Esophagus muscularis mucosa (tissue), 4 donors: ENCODE measurements around the gene CLDN7. TPM values are rescaled to one million over a fixed set of nuclear protein-coding genes. Genes with fewer than 3 reads are reported as not detected.

Experiments used
- DNase-seq: peaks from one replicate; pipeline ENCODE4 v3.0.0-alpha.2; 2017; ENCODE audit errors: extremely low spot score
- H3K27ac ChIP-seq, 4 donors: fragments of 200-600 bp; sonication (generic); replicated peaks in 1 of 4; 1 replicate in 3 of 4; 2 replicates in 1 of 4; pipeline ENCODE4 v1.5.1; 2016 to 2019; ENCODE audit warnings: mild to moderate bottlenecking in 1 of 4
- H3K27me3 ChIP-seq, 4 donors: fragments of 200-600 bp; sonication (generic); one replicate each; pipeline versions ENCODE4 v1.5.1 to v1.6.0; 2016 to 2019
- H3K36me3 ChIP-seq, 4 donors: fragments of 200-600 bp; sonication (generic); one replicate each; pipeline ENCODE4 v1.5.1; 2016 to 2019
- H3K4me1 ChIP-seq, 4 donors: fragments of 200-600 bp; sonication (generic); one replicate each; pipeline ENCODE4 v1.5.1; 2016 to 2019
- H3K4me3 ChIP-seq, 4 donors: fragments of 200-600 bp; sonication (generic); 1 replicate in 2 of 4; 2 replicates in 2 of 4; pipeline ENCODE4 v1.5.1; 2016 to 2019; ENCODE audit warnings: mild to moderate bottlenecking in 4 of 4, moderate library complexity in 1 of 4
- H3K9me3 ChIP-seq, 4 donors: fragments of 200-600 bp; sonication (generic); 1 replicate in 3 of 4; 2 replicates in 1 of 4; pipeline ENCODE4 v1.5.1; 2016 to 2019
- CTCF ChIP-seq, 3 experiments: fragments of 200-600 bp in 2 of 3; fragments of 450-650 bp in 1 of 3; sonication (generic) in 2 of 3; IDR thresholded peaks; one replicate each; pipeline ENCODE4 v1.5.1; 2017 to 2019; ENCODE audit warnings: antibody characterized with exemption in 3 of 3, mild to moderate bottlenecking in 2 of 3, moderate library complexity in 1 of 3
- EP300 ChIP-seq: sonication (generic); formaldehyde crosslinking; IDR thresholded peaks from one replicate; pipeline ENCODE4 v1.6.1; 2017; ENCODE audit warnings: antibody characterized with exemption
- POLR2A ChIP-seq: fragments of 450-650 bp; IDR thresholded peaks from one replicate; pipeline ENCODE4 v1.6.1; 2017; ENCODE audit warnings: antibody characterized with exemption, moderate library complexity, mild to moderate bottlenecking, low read depth
- POLR2AphosphoS5 ChIP-seq, 2 donors: sonication (generic); formaldehyde crosslinking; IDR thresholded peaks; one replicate each; pipeline ENCODE4 v1.6.1; 2017; ENCODE audit warnings: antibody characterized with exemption in 2 of 2
- WGBS: methylation state at CpG from one replicate; pipeline ENCODE4 v1.1.5; 2018; 5-methylcytosine and 5-hydroxymethylcytosine counted together
- intact Hi-C: fragments of 100-400 bp; cut with DNase I; formaldehyde crosslinking; loops from one replicate; pipeline ENCODE4 v1.15.1; 2023
- total RNA-seq, 4 donors: library from RNA; depleted of rRNA; stranded (reverse); fragments of >200 nt; gene quantifications; one replicate each; pipeline versions ENCODE4 v1.1.0 to v1.2.1, GENCODE V29; 2016

Gene CLDN7
- total RNA-seq, 4 donors from 2014 or later, result 1.7 to 3.4 (median 2.1) TPM

GRCh38 chr17:7240375-7240774, 21.9 kb downstream of the CLDN7 start:
- Histone ChIP-seq H3K4me3 (peak overlapping the region in 3 of 4 donors; percentile 90 to 98 (median 94)), H3K36me3 (peaks cover 25 to 52% (median 46%) of the 10 kb centered on the region in 4 donors), H3K27me3 (no peaks in the 10 kb centered on the region), H3K4me1 (peaks cover 35 to 59% (median 56%) of the 10 kb centered on the region in 4 donors), H3K27ac (peak overlapping the region; percentile 97 to 99 (median 97)), H3K9me3 (no peaks in the 10 kb centered on the region)
- no peak for TF ChIP-seq POLR2AphosphoS5 (IDR thresholded peaks at IDR 0.05)
- DNase-seq, result no peak
- intact Hi-C loops, result no loop called here
- 57% methylated on average over 4 of the region's 4 CpGs for WGBS

GRCh38 chr17:7239091-7240027, 22.9 kb downstream of the CLDN7 start, which contains the start of gene PHF23:
PHF23 (minus strand) TSS chr17:7239457; CDS start chr17:7239279, 178 bp downstream.
- H3K27ac ChIP-seq, result peak within 1 kb of the TSS; percentile 97 to 99 (median 97)
- intact Hi-C loops, result no loop called here
- no peaks in the 10 kb centered on the region for H3K27me3 ChIP-seq
- H3K4me3 ChIP-seq, result peak within 1 kb of the TSS; percentile 94 to 99 (median 96)
- TF ChIP-seq POLR2A, result peak; percentile 43
- TF ChIP-seq EP300, result no peak
- peak in 1 of 3 experiments; percentile 22 for TF ChIP-seq CTCF (IDR thresholded peaks at IDR 0.05)
- peak; percentile 79 to 92 for TF ChIP-seq POLR2AphosphoS5 (IDR thresholded peaks at IDR 0.05)
- DNase-seq, result peak; percentile 100
- peaks cover 41 to 68% (median 65%) of the 10 kb centered on the region in 4 donors for H3K4me1 ChIP-seq
- WGBS, result under 1% methylated on average over 56 of the region's 72 CpGs
- no peaks in the 10 kb centered on the region for H3K9me3 ChIP-seq
- H3K36me3 ChIP-seq, result peaks cover 19 to 44% (median 40%) of the 10 kb centered on the region in 4 donors

- WGBS, result under 1% methylated on average over 31 of the region's 39 CpGs
- H3K4me1 ChIP-seq, result peaks cover 37 to 63% (median 61%) of the 10 kb centered on the region in 4 donors
- DNase-seq, result no peak
- H3K36me3 ChIP-seq, result peaks cover 13 to 37% (median 32%) of the 10 kb centered on the region in 4 donors
- no peak for TF ChIP-seq POLR2A
- no peak for TF ChIP-seq CTCF (IDR thresholded peaks at IDR 0.05)
- TF ChIP-seq EP300, result no peak
- TF ChIP-seq POLR2AphosphoS5 (IDR thresholded peaks at IDR 0.05), result no peak
- peak overlapping the region; percentile 69 to 99 (median 94) for H3K4me3 ChIP-seq
- H3K27me3 ChIP-seq, result no peaks in the 10 kb centered on the region
- H3K27ac ChIP-seq, result peak overlapping the region; percentile 89 to 97 (median 96)
- H3K9me3 ChIP-seq, result no peaks in the 10 kb centered on the region
- intact Hi-C loops, result no loop called here
These were observed 23.7 kb downstream of the CLDN7 start for GRCh38 chr17:7238420-7239090.

GRCh38 chr17:7237761-7238419, 24.4 kb downstream of the CLDN7 start:
- H3K9me3 ChIP-seq, result no peaks in the 10 kb centered on the region
- 0% methylated on average over 10 of the region's 73 CpGs for WGBS
- no peak for DNase-seq
- peak overlapping the region; percentile 69 to 99 (median 94) for H3K4me3 ChIP-seq
- peaks cover 13 to 37% (median 32%) of the 10 kb centered on the region in 4 donors for H3K36me3 ChIP-seq
- intact Hi-C loops, result no loop called here
- H3K27me3 ChIP-seq, result no peaks in the 10 kb centered on the region
- TF ChIP-seq EP300, result no peak
- peak; percentile 11 to 30 for TF ChIP-seq POLR2AphosphoS5 (IDR thresholded peaks at IDR 0.05)
- peak overlapping the region; percentile 89 to 97 (median 96) for H3K27ac ChIP-seq
- H3K4me1 ChIP-seq, result peaks cover 38 to 64% (median 62%) of the 10 kb centered on the region in 4 donors

- Histone ChIP-seq H3K27me3 (no peaks in the 10 kb centered on the region), H3K9me3 (no peaks in the 10 kb centered on the region), H3K36me3 (peaks cover 13 to 37% (median 32%) of the 10 kb centered on the region in 4 donors), H3K27ac (peak overlapping the region; percentile 89 to 97 (median 96)), H3K4me3 (peak overlapping the region; percentile 69 to 99 (median 94)), H3K4me1 (peaks cover 43 to 70% (median 68%) of the 10 kb centered on the region in 4 donors)
- 35% methylated on average over 6 of the region's 6 CpGs for WGBS
- no peak for DNase-seq
- TF ChIP-seq EP300 (no peak), POLR2A (no peak), POLR2AphosphoS5 (IDR thresholded peaks at IDR 0.05) (no peak), CTCF (IDR thresholded peaks at IDR 0.05) (no peak)
- intact Hi-C loops, result no loop called here
These were observed 25.0 kb downstream of the CLDN7 start for GRCh38 chr17:7237266-7237760.
